Activated CD8-positive, alpha-beta memory T cell treated with anti-CD3 and anti-CD28 coated beads, Interleukin-2, amount 50 U/mL, for 1 hour (primary cell): ENCODE data around the gene SLC7A9.

Experiments
- DNase-seq: peaks from one replicate; pipeline ENCODE4 v3.0.0-alpha.2; 2020; ENCODE audit errors: extremely low read depth

The SLC7A9 gene

GRCh38 chr19:32828643-32829344 is 40.8 kb downstream of the SLC7A9 start:
- DNase-seq, result no peak

DNA sequence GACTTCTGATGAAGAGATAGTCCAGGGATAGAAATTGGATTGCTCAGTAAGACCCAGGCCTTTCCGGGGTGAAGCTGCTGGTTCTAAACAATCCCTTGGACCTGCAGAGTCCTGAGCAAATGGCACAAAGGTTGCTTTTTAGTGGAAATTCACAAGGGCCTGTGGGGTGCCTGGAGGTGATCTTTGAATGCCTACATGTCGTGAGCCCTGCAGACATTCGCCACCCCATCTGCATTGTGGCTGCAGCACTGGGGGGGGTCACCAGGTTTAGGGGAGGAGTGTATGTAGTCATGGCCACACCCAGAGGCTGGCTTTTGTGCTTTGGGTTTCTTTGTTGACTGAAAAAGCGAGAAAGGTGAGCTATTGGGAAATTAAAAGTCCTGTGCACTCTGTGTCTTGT is 41.4 kb downstream of the SLC7A9 start:
- DNase-seq, result no peak

- DNase-seq, result no peak
Observed at GRCh38 chr19:32824916-32825608, 44.5 kb downstream of the SLC7A9 start.

DNA sequence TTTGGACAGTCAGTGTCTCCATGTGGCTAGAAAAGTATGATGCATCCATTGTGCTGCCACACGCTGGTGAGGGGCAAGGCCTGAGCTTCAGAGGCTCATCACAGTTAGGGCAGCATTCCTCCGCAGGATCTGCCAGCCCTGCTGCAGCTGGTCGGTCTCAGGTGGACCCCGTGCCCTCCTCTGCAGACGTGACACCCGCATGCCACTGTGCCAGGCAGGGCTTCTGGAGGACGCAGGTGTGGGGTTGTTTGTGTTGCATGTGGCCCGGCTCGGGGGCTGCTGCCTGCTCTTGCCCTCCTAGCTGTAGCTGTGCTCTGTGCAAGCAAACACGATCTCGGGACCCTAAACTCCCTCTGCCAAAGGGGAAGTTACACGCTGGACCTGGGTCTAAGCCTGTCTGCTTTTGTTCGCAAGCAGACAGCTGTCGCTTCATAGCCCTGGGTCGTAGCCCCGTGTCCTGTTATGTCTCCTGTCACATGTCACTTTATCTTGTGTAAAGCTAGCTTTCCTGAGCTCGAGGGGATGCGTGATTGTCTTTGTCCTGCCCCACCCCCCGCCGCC is 45.3 kb downstream of the SLC7A9 start:
- no peak for DNase-seq

- no peak for DNase-seq
Observed at GRCh38 chr19:32823747-32824102, 45.8 kb downstream of the SLC7A9 start.

GRCh38 chr19:32822916-32823746 is 46.4 kb downstream of the SLC7A9 start:
- no peak for DNase-seq

DNA sequence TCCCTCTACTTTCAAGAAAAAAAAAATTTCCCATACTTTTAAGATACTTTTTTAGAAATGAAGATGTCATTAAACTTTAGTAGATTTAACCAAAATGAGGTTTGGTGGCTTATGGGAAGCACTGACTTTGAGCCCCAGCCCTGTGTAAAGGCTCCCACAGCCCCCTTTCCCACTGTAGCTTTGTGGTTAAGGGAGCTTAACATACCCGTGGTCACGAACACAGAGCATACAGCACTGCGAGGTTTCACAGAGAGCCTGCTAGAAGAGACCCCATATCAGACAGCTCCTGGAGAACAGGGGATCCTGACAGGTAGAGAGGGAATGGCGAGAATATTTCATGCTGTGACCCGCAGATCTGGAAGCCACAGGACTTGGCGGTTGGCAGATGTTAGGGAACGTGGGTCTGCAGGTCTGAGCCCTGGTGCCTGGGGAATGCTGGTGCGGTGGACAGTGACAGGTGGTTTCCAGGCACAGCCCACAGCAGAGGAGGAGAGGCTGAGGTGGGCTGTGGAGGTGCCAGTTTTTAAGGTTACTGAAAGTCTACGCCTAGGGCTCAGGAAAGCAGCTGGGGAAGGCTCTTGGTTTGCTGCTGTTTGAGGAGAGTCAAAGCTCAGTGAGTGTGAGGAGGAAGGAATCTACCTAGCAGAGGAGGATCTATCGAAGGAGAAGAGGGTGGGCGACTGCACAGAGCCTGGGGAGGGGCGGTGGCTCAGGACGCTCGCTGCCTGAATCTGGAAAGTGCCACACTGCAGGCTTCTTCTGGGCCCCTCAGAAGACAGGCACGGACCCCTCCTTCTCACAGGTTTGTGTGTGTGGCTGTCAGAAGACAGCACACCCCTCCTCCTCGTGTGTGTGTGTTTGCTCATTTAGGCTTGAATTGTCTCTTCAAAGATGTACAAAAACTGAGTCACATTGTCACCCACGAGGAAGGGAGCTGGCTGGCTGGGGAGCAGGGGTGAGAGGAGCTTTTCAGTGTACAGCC is 49.9 kb downstream of the SLC7A9 start:
- DNase-seq, result no peak

- no peak for DNase-seq
Observed at GRCh38 chr19:32818536-32818935, 51.0 kb downstream of the SLC7A9 start.

- no peak for DNase-seq
Observed at GRCh38 chr19:32817569-32818476, 51.7 kb downstream of the SLC7A9 start.

DNA sequence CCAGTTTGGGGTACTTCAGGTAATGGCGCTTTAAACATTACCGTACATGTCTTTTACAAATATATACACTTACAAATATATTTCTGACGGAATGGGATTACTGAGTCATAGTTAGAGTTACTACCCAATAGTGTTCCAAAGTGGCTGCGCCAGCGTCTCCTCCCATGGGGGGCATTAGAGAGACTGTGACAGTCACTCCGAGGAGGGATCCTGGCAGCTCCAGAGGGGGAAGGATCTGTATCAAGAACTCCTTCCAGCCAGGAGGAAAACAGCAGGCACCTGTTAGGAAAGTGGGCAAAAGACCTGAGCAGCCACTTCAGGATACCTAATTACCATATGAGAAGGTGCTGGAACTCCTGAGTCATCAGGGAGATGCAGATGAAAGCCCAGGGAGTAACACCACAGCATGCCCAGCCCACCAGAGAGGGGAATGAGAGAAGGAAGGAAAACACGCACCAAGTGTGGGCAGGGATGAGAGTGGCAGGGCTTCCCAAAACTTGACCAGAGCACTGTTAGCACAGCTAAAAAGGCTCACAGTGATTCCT is 52.9 kb downstream of the SLC7A9 start:
- DNase-seq, result no peak

DNA sequence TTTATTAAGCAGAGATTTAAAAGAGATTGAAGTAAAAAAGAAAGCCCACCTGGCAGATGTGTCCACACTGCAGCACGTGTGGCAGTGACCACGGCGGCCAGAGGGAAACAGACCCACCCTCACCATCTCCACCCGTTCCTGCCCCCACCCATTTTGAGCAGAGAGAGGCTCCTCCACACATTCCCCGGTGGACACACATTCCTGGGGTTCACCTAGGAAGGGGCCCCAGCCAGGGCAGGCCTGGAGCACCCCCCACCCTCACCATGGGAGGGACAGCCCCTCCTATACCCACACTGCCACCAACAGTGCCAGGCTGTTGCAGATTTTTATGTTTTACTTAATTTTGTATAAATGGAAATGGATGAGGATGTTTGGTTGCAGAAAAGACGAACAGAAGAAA is 54.9 kb downstream of the SLC7A9 start:
- no peak for DNase-seq

DNA sequence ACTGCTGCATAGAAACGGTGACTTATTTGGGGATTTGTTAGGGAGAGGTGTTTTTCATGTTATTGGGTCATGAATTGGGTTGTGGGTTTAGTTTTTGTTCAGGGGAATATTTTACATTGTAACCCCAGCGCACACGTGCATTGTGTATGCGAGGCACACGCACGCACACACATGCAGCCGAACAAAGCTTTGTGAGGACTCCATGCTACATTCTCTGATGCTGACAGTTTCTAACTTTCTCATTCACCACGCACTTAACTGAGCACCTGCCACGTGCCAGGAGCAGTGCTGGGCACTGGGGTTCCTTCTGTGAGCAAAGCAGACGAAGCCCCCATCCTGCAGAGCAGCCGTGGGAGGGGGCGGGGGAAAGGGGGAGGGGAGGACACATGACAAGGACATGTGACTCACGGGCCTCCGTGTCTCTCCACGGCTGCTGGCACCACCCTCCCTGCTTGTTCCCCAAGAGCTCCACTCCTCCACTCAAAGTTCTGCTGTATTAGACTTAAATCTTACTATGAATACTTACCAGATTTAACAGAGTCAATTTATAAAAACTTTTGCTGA is 55.6 kb downstream of the SLC7A9 start:
- DNase-seq, result no peak

GRCh38 chr19:32812571-32812970 is 57.0 kb downstream of the SLC7A9 start:
- no peak for DNase-seq

GRCh38 chr19:32812036-32812435 is 57.5 kb downstream of the SLC7A9 start:
- DNase-seq, result no peak

DNA sequence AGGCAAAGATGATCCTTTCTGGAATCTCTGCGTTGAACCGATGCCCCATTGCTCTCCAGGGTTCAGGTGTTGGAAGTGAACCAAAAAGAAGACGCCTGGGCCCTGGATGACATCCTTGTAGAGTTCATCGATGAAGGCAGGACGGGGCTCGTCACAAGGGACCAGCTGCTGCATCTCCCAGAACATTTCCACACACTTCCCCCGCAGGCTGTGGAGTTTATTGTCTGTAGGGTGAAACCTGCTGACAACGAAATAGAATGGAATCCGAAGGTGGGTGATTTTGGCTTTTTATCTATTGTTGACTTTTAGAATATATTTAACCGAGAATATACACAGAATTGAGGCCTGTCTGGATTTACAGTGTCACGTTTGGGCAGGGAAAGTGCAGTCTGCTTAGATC is 58.4 kb downstream of the SLC7A9 start:
- no peak for DNase-seq

DNA sequence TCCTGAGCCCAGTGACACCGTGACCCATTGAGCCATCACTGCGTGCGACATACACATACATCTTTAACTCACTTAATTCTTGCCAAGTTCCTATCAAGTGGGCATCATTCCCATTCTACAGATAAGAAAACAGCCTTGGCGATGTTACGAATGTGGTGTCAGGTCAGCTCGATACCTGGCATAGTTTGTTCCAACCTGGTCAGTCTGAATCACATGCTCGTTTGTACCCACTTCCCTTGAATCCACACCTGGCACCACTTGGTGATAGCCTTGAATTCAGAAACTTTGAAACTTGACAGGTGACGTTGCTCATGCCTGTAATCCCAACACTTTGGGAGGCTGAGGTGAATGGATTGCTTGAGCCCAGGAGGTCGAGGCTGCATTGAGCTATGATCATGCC is 59.1 kb downstream of the SLC7A9 start:
- DNase-seq, result no peak

GRCh38 chr19:32809754-32810153 is 59.8 kb downstream of the SLC7A9 start:
- DNase-seq, result no peak

DNA sequence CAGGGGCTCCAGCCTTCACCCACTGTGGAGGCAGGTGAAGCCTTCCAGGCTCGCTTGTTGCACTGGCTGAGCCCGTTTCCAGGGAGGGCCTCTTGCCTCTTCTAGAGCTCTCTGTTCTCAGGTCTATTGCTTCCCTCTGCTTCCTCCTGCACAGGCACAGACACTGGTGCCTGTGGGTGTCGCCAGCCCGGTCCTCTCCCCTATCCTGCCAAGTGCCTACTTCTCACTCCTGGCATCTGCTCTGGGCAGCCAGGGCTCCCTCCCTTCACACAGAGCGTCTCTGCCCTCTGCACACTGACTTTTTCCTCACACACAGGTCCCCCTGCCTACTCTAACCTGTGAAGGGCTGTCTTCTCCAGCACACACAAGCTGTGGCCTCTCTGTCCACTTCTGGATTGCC is 60.3 kb downstream of the SLC7A9 start:
- DNase-seq, result no peak

- no peak for DNase-seq
Observed at GRCh38 chr19:32808236-32808635, 61.3 kb downstream of the SLC7A9 start.

- no peak for DNase-seq
Observed at GRCh38 chr19:32802840-32803239, 66.7 kb downstream of the SLC7A9 start.
